GM12892 (cell line): ENCODE measurements around the gene NOL8.

Source experiments
- POLR2A ChIP-seq: IDR thresholded peaks from 2 replicates; pipeline ENCODE4 v1.6.1; 2011; ENCODE audit warnings: low read depth, low read length, control low read depth
- POLR2AphosphoS5 ChIP-seq: IDR thresholded peaks from 2 replicates; pipeline ENCODE4 v1.6.1; 2011; ENCODE audit warnings: low read depth, low read length, control low read depth
- TAF1 ChIP-seq: IDR thresholded peaks from 2 replicates; pipeline ENCODE4 v1.6.1; 2011; ENCODE audit warnings: low read depth, mild to moderate bottlenecking, control low read depth, low read length, borderline replicate concordance

DNA sequence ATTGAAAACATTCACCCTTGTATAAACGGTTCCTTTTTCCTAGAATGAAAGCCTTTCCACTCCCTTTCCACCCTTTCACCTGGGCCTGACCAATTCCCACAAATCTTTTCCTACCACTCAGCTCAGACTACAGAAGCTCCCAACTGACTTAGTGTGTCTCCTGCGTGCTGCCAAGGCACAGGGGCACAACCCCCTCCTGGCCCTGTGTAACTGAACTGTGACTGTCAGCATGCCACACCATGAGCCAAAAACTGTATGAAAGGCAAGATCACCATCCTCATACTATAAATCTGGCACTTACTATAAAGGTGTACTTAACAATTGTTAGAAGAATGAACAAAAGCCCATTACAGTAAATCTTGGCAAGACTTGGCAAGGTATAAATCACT lies 11.5 kb downstream of the NOL8 start:
- no peak for TF ChIP-seq POLR2AphosphoS5
- TF ChIP-seq POLR2A, result no peak
- no peak for TF ChIP-seq TAF1
